Lung (tissue), 12 donors: ENCODE measurements around the gene ERRFI1. TPM values are rescaled to one million over a fixed set of nuclear protein-coding genes. Genes with fewer than 3 reads are reported as not detected.

Source experiments
- ATAC-seq: fragments of 200-7000 bp; cut with Tn5 transposase; one replicate; pipeline ENCODE4 v1.9.1; 2020; ENCODE audit warnings: moderate number of reproducible peaks; ENCODE audit not compliant: insufficient read depth, low FRiP score
- DNase-seq, 3 donors: peaks; one replicate each; pipeline ENCODE4 v3.0.0-alpha.2; 2013 to 2017
- H3K27ac ChIP-seq, 2 donors: one replicate each; pipeline ENCODE4 v1.5.1; 2013; ENCODE audit warnings: mild to moderate bottlenecking in 2 of 2, moderate library complexity in 2 of 2, control low read depth in 1 of 2, inconsistent platforms in 1 of 2, low read depth in 1 of 2, low read length in 1 of 2
- H3K27me3 ChIP-seq, 3 donors: one replicate each; pipeline ENCODE4 v1.5.1; 2013; ENCODE audit warnings: low read length in 2 of 3; ENCODE audit not compliant: control insufficient read depth in 3 of 3, insufficient read depth in 3 of 3
- H3K36me3 ChIP-seq, 4 donors: one replicate each; pipeline ENCODE4 v1.5.1; 2013; ENCODE audit warnings: low read length in 4 of 4, mild to moderate bottlenecking in 1 of 4, moderate library complexity in 1 of 4; ENCODE audit not compliant: control insufficient read depth in 4 of 4, insufficient read depth in 4 of 4
- H3K4me1 ChIP-seq, 5 donors: one replicate each; pipeline ENCODE4 v1.5.1; 2013; ENCODE audit warnings: low read length in 5 of 5, mild to moderate bottlenecking in 2 of 5, moderate library complexity in 1 of 5; ENCODE audit not compliant: control insufficient read depth in 5 of 5, insufficient read depth in 5 of 5
- H3K4me3 ChIP-seq: one replicate; pipeline ENCODE4 v1.5.1; 2013; ENCODE audit warnings: mild to moderate bottlenecking, control low read depth, moderate library complexity
- H3K9ac ChIP-seq, 2 donors: one replicate each; pipeline ENCODE4 v1.5.1; 2013; ENCODE audit warnings: low read length in 2 of 2, control low read depth in 1 of 2; ENCODE audit not compliant: insufficient read depth in 1 of 2
- H3K9me3 ChIP-seq, 4 donors: one replicate each; pipeline ENCODE4 v1.5.1; 2013; ENCODE audit warnings: low read length in 3 of 4, mild to moderate bottlenecking in 1 of 4, moderate library complexity in 1 of 4; ENCODE audit not compliant: control insufficient read depth in 4 of 4, insufficient read depth in 3 of 4
- CTCF ChIP-seq: IDR thresholded peaks from 2 replicates; pipeline ENCODE4 v1.5.1; 2012; ENCODE audit warnings: mild to moderate bottlenecking; ENCODE audit errors: control extremely low read depth, extremely low read depth
- WGBS, 2 donors: extraction: QIAGEN DNeasy Blood & Tissue Kit; methylation state at CpG; one replicate each; pipeline ENCODE4 v1.1.7; 2013; 5-methylcytosine and 5-hydroxymethylcytosine counted together
- polyA plus RNA-seq, 2 donors: library from polyadenylated mRNA; stranded (reverse); fragments of 200-250 nt; gene quantifications; one replicate each; pipeline ENCODE4 v1.2.1, GENCODE V29; 2013
- total RNA-seq, 2 donors: library from RNA; depleted of rRNA in 1 of 2; stranded (reverse); fragments of >200 nt in 1 of 2; gene quantifications; one replicate each; pipeline ENCODE4 v1.2.1, GENCODE V29; 2014 to 2021
- donor health status: control.
- donor health status: control.
- donor health status: Bipolar disorder and iron deficiency.
- donor health status: healthy.
- donor health status: DM: yes; HTN: yes; CAD: no.

The ERRFI1 gene
- total and polyA plus RNA-seq, 4 donors = 26.5 to 89.2 (median 61.4) TPM

- peaks cover 0 to 3% (median 0%) of the 10 kb centered on the region in 3 donors for H3K27me3 ChIP-seq
- no peak for TF ChIP-seq CTCF
- peaks cover 5 to 47% (median 22%) of the 10 kb centered on the region in 5 donors for H3K4me1 ChIP-seq
- no peaks in the 10 kb centered on the region for H3K9me3 ChIP-seq
- DNase-seq (peak in 2 of 3 donors; percentile 51 to 94), ATAC-seq (no peak)
- H3K27ac ChIP-seq = peak overlapping the region; percentile 66 to 90
- no peaks in the 10 kb centered on the region for H3K36me3 ChIP-seq
- H3K4me3 ChIP-seq = no peak overlapping the region
- 46 to 65% methylated on average over 8 of the region's 8 CpGs for WGBS, 2 donors
- H3K9ac ChIP-seq = peak overlapping the region; percentile 36 to 41
Measured at GRCh38 chr1:8027748-8028570, 1.9 kb upstream of the ERRFI1 start.

GRCh38 chr1:8026976-8027747, 1.1 kb upstream of the ERRFI1 start:
- no peaks in the 10 kb centered on the region for H3K9me3 ChIP-seq
- H3K36me3 ChIP-seq = no peaks in the 10 kb centered on the region
- peak overlapping the region; percentile 90 to 95 for H3K27ac ChIP-seq
- peak overlapping the region; percentile 89 for H3K4me3 ChIP-seq
- ATAC-seq = no peak
- no peak for TF ChIP-seq CTCF
- H3K27me3 ChIP-seq = peaks cover 0 to 3% (median 0%) of the 10 kb centered on the region in 3 donors
- peak overlapping the region; percentile 74 to 87 for H3K9ac ChIP-seq
- 65 to 81% methylated on average over 25 of the region's 25 CpGs for WGBS, 2 donors
- peaks cover 4 to 50% (median 22%) of the 10 kb centered on the region in 5 donors for H3K4me1 ChIP-seq
- DNase-seq = peak; percentile 68 to 78 (median 75)

- H3K4me1 ChIP-seq = peaks cover 6 to 51% (median 22%) of the 10 kb centered on the region in 5 donors
- H3K27me3 ChIP-seq = peaks cover 0 to 3% (median 0%) of the 10 kb centered on the region in 3 donors
- TF ChIP-seq CTCF = no peak
- peak overlapping the region; percentile 50 to 77 for H3K9ac ChIP-seq
- H3K36me3 ChIP-seq = no peaks in the 10 kb centered on the region
- H3K9me3 ChIP-seq = no peaks in the 10 kb centered on the region
- WGBS, 2 donors = 0 to 1% methylated on average over 38 to 69 of the region's 69 CpGs
- peak overlapping the region; percentile 90 to 95 for H3K27ac ChIP-seq
- peak in 2 of 3 donors; percentile 31 to 36 for DNase-seq
- H3K4me3 ChIP-seq = peak overlapping the region; percentile 89
- ATAC-seq = peak; percentile 3
Measured at GRCh38 chr1:8025671-8026144, 401 bp downstream of the ERRFI1 start.
